DMS114 treated with DMSO at 0.1 percent for 48 hours (cell line): ENCODE measurements around the gene MALRD1.

Experiments used
- DNase-seq: peaks from one replicate; lab custom pipeline; 2025; ENCODE audit not compliant: unreplicated experiment; lab: John Stamatoyannopoulos, UW

Gene MALRD1

GRCh38 chr10:19048489-19048888 lies at the start of gene MALRD1:
TSS of gene MALRD1 (plus strand) at chr10:19048801. CDS start at chr10:19048939, 138 bp downstream.
- no peak for DNase-seq

GRCh38 chr10:19003341-19003740 lies 45.3 kb upstream of the MALRD1 start:
- DNase-seq = no peak

GRCh38 chr10:19012111-19012510 lies 36.5 kb upstream of the MALRD1 start:
- no peak for DNase-seq

GRCh38 chr10:19014034-19014433 lies 34.6 kb upstream of the MALRD1 start:
- DNase-seq = no peak

- no peak for DNase-seq
Measured at GRCh38 chr10:19014498-19014897, 34.1 kb upstream of the MALRD1 start.

GRCh38 chr10:19017116-19017890 lies 31.3 kb upstream of the MALRD1 start:
- DNase-seq = no peak

- DNase-seq = no peak
Measured at GRCh38 chr10:19021162-19021561, 27.4 kb upstream of the MALRD1 start.

GRCh38 chr10:19024611-19025010 lies 24.0 kb upstream of the MALRD1 start:
- DNase-seq = no peak

GRCh38 chr10:19031763-19032162 lies 16.8 kb upstream of the MALRD1 start:
- no peak for DNase-seq

- no peak for DNase-seq
Measured at GRCh38 chr10:19033741-19034140, 14.9 kb upstream of the MALRD1 start.

- no peak for DNase-seq
Measured at GRCh38 chr10:19041171-19041570, 7.4 kb upstream of the MALRD1 start.

- DNase-seq = no peak
Measured at GRCh38 chr10:19043431-19043830, 5.2 kb upstream of the MALRD1 start.

- no peak for DNase-seq
Measured at GRCh38 chr10:19046679-19047078, 1.9 kb upstream of the MALRD1 start.

GRCh38 chr10:19048891-19049290 lies 290 bp downstream of the MALRD1 start:
- no peak for DNase-seq

- DNase-seq = no peak
Measured at GRCh38 chr10:19049567-19049966, 966 bp downstream of the MALRD1 start.

- no peak for DNase-seq
Measured at GRCh38 chr10:19054289-19054835, 5.8 kb downstream of the MALRD1 start.

GRCh38 chr10:19058046-19058445 lies 9.4 kb downstream of the MALRD1 start:
- DNase-seq = no peak

GRCh38 chr10:19063986-19064385 lies 15.4 kb downstream of the MALRD1 start:
- no peak for DNase-seq

GRCh38 chr10:19071946-19072345 lies 23.3 kb downstream of the MALRD1 start:
- DNase-seq = no peak

GRCh38 chr10:19077276-19077675 lies 28.7 kb downstream of the MALRD1 start:
- DNase-seq = no peak

- DNase-seq = no peak
Measured at GRCh38 chr10:19096501-19097073, 48.0 kb downstream of the MALRD1 start.

GRCh38 chr10:19097151-19097550 lies 48.5 kb downstream of the MALRD1 start:
- DNase-seq = no peak
